CD14-positive monocyte (primary cell): ENCODE measurements around the gene ULBP3. TPM values are rescaled to one million over a fixed set of nuclear protein-coding genes. Genes with fewer than 3 reads are reported as not detected.
A peak's percentile ranks its signal among the peaks of the same experiment; 100 is the strongest.
"Not testable (repeated sequence)": the region's sequence is repeated elsewhere in the genome, so short reads cannot be mapped to it uniquely, and the experiment has no call there.

ENCODE experiments used
- DNase-seq, 3 donors: peaks; one replicate each; pipeline ENCODE4 v3.0.0-alpha.2; 2011 to 2022
- H2AFZ ChIP-seq: 2 replicates; pipeline ENCODE4 v1.6.0; 2012; ENCODE audit warnings: mild to moderate bottlenecking, low read depth, low read length, inconsistent platforms; ENCODE audit not compliant: insufficient read depth, poor library complexity, severe bottlenecking
- H3K27ac ChIP-seq, 2 donors: 1 replicate in 1 of 2; 2 replicates in 1 of 2; pipeline ENCODE4 v1.5.1; 2012 to 2013; ENCODE audit warnings: low read length in 2 of 2, control low read depth in 1 of 2, inconsistent platforms in 1 of 2, low read depth in 1 of 2, mild to moderate bottlenecking in 1 of 2
- H3K27me3 ChIP-seq, 2 donors: one replicate each; pipeline versions ENCODE4 v1.6.0 to v1.6.1; 2011 to 2013; ENCODE audit warnings: low read length in 2 of 2; ENCODE audit not compliant: control insufficient read depth in 2 of 2, insufficient read depth in 2 of 2
- H3K36me3 ChIP-seq, 2 donors: replicated peaks in 1 of 2; 1 replicate in 1 of 2; 2 replicates in 1 of 2; pipeline versions ENCODE4 v1.5.1 to v1.6.1; 2012 to 2013; ENCODE audit warnings: low read length in 2 of 2, control low read depth in 1 of 2, inconsistent platforms in 1 of 2, mild to moderate bottlenecking in 1 of 2; ENCODE audit not compliant: insufficient read depth in 2 of 2, control insufficient read depth in 1 of 2
- H3K4me1 ChIP-seq, 2 donors: 1 replicate in 1 of 2; 2 replicates in 1 of 2; pipeline versions ENCODE4 v1.5.1 to v1.6.1; 2012 to 2013; ENCODE audit warnings: low read length in 2 of 2, control low read depth in 1 of 2, inconsistent platforms in 1 of 2, mild to moderate bottlenecking in 1 of 2, moderate library complexity in 1 of 2; ENCODE audit not compliant: insufficient read depth in 2 of 2, control insufficient read depth in 1 of 2
- H3K4me2 ChIP-seq: replicated peaks from 2 replicates; pipeline ENCODE3; 2012; ENCODE audit warnings: low read length, moderate library complexity, mild to moderate bottlenecking; ENCODE audit not compliant: poor library complexity, severe bottlenecking; ENCODE audit errors: extremely low read depth
- H3K4me3 ChIP-seq, 3 experiments: fragments of 200-600 bp in 1 of 3; sonication (generic) in 1 of 3; replicated peaks in 1 of 3; 1 replicate in 2 of 3; 2 replicates in 1 of 3; pipeline ENCODE4 v1.5.1; 2011 to 2013; ENCODE audit warnings: low read length in 3 of 3, mild to moderate bottlenecking in 3 of 3, control low read depth in 2 of 3, low read depth in 2 of 3, inconsistent platforms in 1 of 3, moderate library complexity in 1 of 3
- H3K79me2 ChIP-seq: 2 replicates; pipeline ENCODE4 v1.6.0; 2012; ENCODE audit warnings: mild to moderate bottlenecking, control low read depth, inconsistent platforms, low read length, moderate library complexity; ENCODE audit not compliant: insufficient read depth
- H3K9ac ChIP-seq: 2 replicates; pipeline ENCODE4 v1.6.0; 2017; ENCODE audit warnings: low read length, mild to moderate bottlenecking; ENCODE audit not compliant: insufficient read depth, poor library complexity, severe bottlenecking
- H3K9me3 ChIP-seq, 2 donors: replicated peaks in 1 of 2; 1 replicate in 1 of 2; 2 replicates in 1 of 2; pipeline versions ENCODE4 v1.5.1 to v1.6.1; 2012 to 2013; ENCODE audit warnings: low read length in 2 of 2, control low read depth in 1 of 2; ENCODE audit not compliant: control insufficient read depth in 1 of 2, insufficient read depth in 1 of 2
- H4K20me1 ChIP-seq: 2 replicates; pipeline ENCODE4 v1.6.0; 2012; ENCODE audit warnings: mild to moderate bottlenecking, low read length, control low read depth, moderate library complexity; ENCODE audit not compliant: insufficient read depth
- H3K27ac Mint-ChIP-seq, 7 donors: one replicate each; pipeline ENCODE4 v1.8.0; 2020; ENCODE audit warnings: mild to moderate bottlenecking in 7 of 7, mixed read lengths in 7 of 7, moderate library complexity in 6 of 7, inconsistent platforms in 2 of 7
- H3K27me3 Mint-ChIP-seq, 3 donors: one replicate each; pipeline ENCODE4 v1.8.0; 2021 to 2022; ENCODE audit warnings: low read depth in 3 of 3, mild to moderate bottlenecking in 3 of 3, mixed read lengths in 3 of 3, moderate library complexity in 3 of 3, inconsistent platforms in 1 of 3
- H3K36me3 Mint-ChIP-seq, 2 donors: one replicate each; pipeline ENCODE4 v1.8.0; 2020; ENCODE audit warnings: mixed read lengths in 2 of 2, inconsistent platforms in 1 of 2, mild to moderate bottlenecking in 1 of 2
- H3K4me1 Mint-ChIP-seq: one replicate; pipeline ENCODE4 v1.8.0; 2020; ENCODE audit warnings: mild to moderate bottlenecking, mixed read lengths
- H3K4me3 Mint-ChIP-seq, 2 donors: one replicate each; pipeline ENCODE4 v1.8.0; 2020; ENCODE audit warnings: mild to moderate bottlenecking in 2 of 2, mixed read lengths in 2 of 2, moderate library complexity in 1 of 2
- H3K9me3 Mint-ChIP-seq, 7 donors: one replicate each; pipeline ENCODE4 v1.8.0; 2020 to 2022; ENCODE audit warnings: mixed read lengths in 7 of 7, mild to moderate bottlenecking in 6 of 7, moderate library complexity in 6 of 7, inconsistent platforms in 2 of 7
- CTCF ChIP-seq: fragments of 200-600 bp; IDR thresholded peaks from one replicate; pipeline ENCODE4 v1.8.0; 2022; ENCODE audit warnings: antibody characterized with exemption, mild to moderate bottlenecking
- WGBS: methylation state at CpG from one replicate; pipeline ENCODE4 v1.1.5; 2013; ENCODE audit warnings: missing lambda C conversion rate; ENCODE audit not compliant: insufficient coverage; 5-methylcytosine and 5-hydroxymethylcytosine counted together
- intact Hi-C, 2 donors: fragments of 100-400 bp; cut with micrococcal nuclease; formaldehyde crosslinking; loops; one replicate each; pipeline versions ENCODE4 v1.15.0 to v1.15.1; 2023
- polyA plus RNA-seq, 3 donors: library from polyadenylated mRNA; depleted of rRNA in 1 of 3; unstranded in 2 of 3; stranded (reverse) in 1 of 3; fragments of 300-500 nt in 2 of 3; fragments of >200 nt in 1 of 3; fragmentation: Illumina TruSeq in 2 of 3; gene quantifications; 1 replicate in 2 of 3; 2 replicates in 1 of 3; pipeline ENCODE4 v1.2.3, GENCODE V29; 2012 to 2021

ULBP3 gene
- polyA plus RNA-seq, 3 donors: 0.08 TPM; not detected in 2

- Mint-ChIP-seq H3K4me1 (peaks cover 8% of the 10 kb centered on the region), H3K27me3 (peaks cover 5 to 26% (median 24%) of the 10 kb centered on the region in 3 donors), H3K9me3 (no peaks in the 10 kb centered on the region), H3K4me3 (no peak overlapping the region), H3K27ac (no peak overlapping the region), H3K36me3 (no peaks in the 10 kb centered on the region)
- Histone ChIP-seq H3K4me1 (peaks cover 3 to 5% of the 10 kb centered on the region in 2 donors), H3K79me2 (no peaks in the 10 kb centered on the region), H3K36me3 (no peaks in the 10 kb centered on the region), H3K4me3 (no peak overlapping the region), H3K4me2 (no peak overlapping the region), H2AFZ (no peak overlapping the region), H3K27ac (no peak overlapping the region), H3K9ac (no peak overlapping the region), H3K9me3 (no peaks in the 10 kb centered on the region), H4K20me1 (no peaks in the 10 kb centered on the region), H3K27me3 (peaks cover 3 to 5% of the 10 kb centered on the region in 2 donors)
- WGBS: 11% methylated on average over 3 of the region's 8 CpGs
- no peak for DNase-seq
- TF ChIP-seq CTCF: no peak
- intact Hi-C loops: no loop called here
Observed at GRCh38 chr6:150076196-150076893, 7.4 kb upstream of the ULBP3 start.

- Histone ChIP-seq H3K79me2 (no peaks in the 10 kb centered on the region), H4K20me1 (no peaks in the 10 kb centered on the region), H3K4me3 (no peak overlapping the region), H3K4me1 (peaks cover 3 to 5% of the 10 kb centered on the region in 2 donors), H3K9ac (no peak overlapping the region), H3K9me3 (no peaks in the 10 kb centered on the region), H2AFZ (no peak overlapping the region), H3K4me2 (no peak overlapping the region), H3K27me3 (peaks cover 3 to 5% of the 10 kb centered on the region in 2 donors), H3K36me3 (no peaks in the 10 kb centered on the region), H3K27ac (no peak overlapping the region)
- no peak for DNase-seq
- Mint-ChIP-seq H3K9me3 (no peaks in the 10 kb centered on the region), H3K27me3 (peaks cover 12 to 30% (median 22%) of the 10 kb centered on the region in 3 donors), H3K27ac (no peak overlapping the region), H3K4me3 (no peak overlapping the region), H3K36me3 (no peaks in the 10 kb centered on the region), H3K4me1 (peaks cover 10% of the 10 kb centered on the region)
- intact Hi-C loops: no loop called here
- no CpG with 5 or more reads among the region's 2 CpGs for WGBS
- no peak for TF ChIP-seq CTCF
Observed at GRCh38 chr6:150075034-150075421, 6.1 kb upstream of the ULBP3 start.

GRCh38 chr6:150074396-150075033 lies 5.6 kb upstream of the ULBP3 start:
- H3K4me1 ChIP-seq, H3K27ac Mint-ChIP-seq, intact Hi-C loops, H3K4me3 ChIP-seq, H3K36me3 ChIP-seq, DNase-seq, H3K9me3 Mint-ChIP-seq, H3K9me3 ChIP-seq, H3K27me3 ChIP-seq, H4K20me1 ChIP-seq, H3K4me2 ChIP-seq, H3K79me2 ChIP-seq, H2AFZ ChIP-seq, H3K27ac ChIP-seq, H3K9ac ChIP-seq, H3K36me3 Mint-ChIP-seq: not testable (repeated sequence)
- peak overlapping the region in 1 of 2 donors; percentile 35 for H3K4me3 Mint-ChIP-seq
- peaks cover 14 to 33% (median 26%) of the 10 kb centered on the region in 3 donors for H3K27me3 Mint-ChIP-seq
- peaks cover 10% of the 10 kb centered on the region for H3K4me1 Mint-ChIP-seq
- WGBS: 100% methylated on average over 1 of the region's 4 CpGs
